Activated CD8-positive, alpha-beta memory T cell treated with anti-CD3 and anti-CD28 coated beads, Interleukin-2, amount 50 U/mL, for 1 hour (primary cell): ENCODE results near the gene NFATC2.

ENCODE experiments used
- DNase-seq: peaks from one replicate; pipeline ENCODE4 v3.0.0-alpha.2; 2020; ENCODE audit errors: extremely low read depth

The NFATC2 gene

DNA sequence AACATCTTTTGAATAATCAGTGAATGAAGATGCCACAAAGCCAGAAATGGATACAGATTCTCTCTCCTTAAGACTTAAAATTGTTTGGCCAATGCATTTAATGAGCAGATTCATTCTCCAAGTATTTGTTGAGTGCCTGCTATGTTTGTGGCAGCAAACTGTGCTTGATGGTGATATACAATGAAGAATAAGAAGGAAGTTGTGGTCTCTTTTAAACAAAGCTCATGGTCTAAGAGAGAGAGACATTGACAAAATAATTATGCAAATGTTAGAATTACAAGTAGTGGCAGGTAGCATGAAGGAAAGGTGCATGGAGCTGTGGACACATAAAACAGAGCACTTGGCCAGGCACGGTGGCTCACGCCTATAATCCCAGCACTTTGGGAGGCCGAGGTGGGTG, 28.3 kb downstream of the NFATC2 start:
- DNase-seq: no peak

DNA sequence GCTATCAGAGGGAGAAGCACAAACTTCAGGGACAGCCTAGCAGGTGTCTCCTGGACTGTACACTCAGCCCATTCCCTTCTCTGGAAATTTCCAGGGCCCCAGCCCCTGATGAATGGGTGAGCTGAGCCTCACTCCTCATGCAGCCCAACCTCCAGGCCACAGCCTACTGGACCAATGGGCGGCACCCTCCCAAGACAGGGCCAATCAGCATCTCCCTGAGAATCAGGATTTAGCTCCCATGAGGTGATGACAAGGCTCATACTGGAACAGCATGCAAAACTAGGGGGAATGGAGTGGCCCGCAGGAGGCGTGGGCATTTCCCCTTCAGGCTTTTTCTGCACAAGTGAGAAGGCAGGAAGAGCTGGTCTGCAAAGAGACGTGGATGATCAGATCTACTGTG, 29.0 kb downstream of the NFATC2 start:
- DNase-seq: no peak

DNA sequence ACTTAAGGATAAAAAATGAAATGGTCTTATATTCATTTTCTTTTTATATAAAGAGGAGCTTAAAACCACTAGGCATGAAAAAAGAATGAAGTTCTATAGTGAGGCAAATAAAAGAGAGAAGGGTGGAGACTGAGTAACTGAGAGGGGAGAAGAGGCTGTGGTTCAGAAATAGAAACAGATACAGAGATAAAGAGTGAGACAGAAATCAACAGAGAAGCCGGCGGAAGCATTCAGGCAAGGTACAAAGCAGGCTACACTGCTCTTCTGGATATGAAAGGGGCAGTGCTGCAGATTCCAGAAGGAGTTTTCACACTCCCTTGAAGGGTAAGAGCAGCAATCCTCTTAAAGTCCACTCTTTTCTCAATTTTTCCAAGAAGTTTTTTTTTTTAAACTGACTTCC, 29.9 kb downstream of the NFATC2 start:
- DNase-seq: no peak

DNA sequence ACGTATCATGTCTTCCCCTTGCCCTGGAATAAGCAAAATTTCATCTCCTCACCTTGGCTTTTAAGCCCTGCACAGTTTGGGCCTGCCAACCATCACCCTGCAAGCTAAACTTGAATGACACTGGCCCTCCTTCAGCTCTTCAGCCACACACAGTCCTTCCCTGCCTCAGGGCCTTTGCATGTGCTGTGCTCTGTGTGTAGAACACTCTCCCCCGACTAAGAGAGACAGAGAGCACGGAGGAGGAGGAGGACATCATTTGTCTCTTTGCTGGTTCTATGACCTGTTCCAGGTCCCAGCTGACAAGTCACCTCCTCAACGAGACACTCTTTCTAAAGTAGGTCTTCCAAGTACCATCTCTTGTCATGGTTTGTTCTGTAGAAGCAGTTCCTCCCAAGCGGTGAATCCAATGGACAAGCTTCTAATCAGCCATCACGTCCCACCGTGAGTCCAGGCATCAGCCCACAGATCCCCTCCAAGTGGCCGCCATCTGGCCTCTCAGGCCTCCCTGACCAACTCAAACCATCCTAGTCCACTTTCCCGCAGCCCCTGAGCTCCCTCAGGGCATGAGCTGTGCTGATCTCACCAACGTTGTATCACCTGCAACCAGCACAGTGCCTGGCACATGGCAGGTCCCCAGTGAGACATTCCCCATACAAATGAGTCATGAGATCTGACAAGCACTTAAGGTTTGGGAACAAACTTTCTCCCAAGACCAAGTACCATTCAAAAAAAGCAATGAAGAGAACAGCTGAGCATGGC, 30.5 kb downstream of the NFATC2 start:
- no peak for DNase-seq

DNA sequence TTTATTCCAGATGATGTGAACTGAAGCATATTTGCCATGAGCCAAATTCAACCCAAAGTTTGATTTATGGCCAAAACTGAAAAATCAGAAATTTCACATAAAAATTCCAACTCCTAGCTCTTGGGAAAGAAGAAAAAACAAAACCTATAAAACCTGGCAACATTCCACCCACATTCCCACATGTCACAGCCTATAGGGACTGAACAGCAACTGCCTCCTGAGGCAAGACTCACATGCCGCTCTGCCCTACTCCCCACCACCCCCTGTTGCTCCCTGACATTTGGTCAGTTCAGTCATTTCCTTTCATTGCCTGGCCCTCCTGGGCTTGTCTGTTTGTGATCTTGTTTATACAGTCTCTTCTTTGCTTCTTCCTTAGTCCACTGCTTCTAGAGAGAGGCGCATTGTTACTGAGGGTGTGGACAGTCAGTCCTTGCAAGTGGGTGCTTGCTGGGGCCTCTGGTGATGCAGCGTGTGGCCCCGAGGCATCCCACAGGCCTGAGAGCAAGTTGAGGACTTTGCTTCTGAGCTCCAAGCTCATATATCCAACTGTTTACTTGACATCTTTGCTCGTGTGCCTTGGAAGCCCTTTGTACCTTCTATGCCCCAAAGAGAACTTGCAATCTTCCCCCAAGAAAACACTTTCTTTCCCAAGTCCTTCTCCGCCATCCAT, 31.4 kb downstream of the NFATC2 start:
- no peak for DNase-seq

DNA sequence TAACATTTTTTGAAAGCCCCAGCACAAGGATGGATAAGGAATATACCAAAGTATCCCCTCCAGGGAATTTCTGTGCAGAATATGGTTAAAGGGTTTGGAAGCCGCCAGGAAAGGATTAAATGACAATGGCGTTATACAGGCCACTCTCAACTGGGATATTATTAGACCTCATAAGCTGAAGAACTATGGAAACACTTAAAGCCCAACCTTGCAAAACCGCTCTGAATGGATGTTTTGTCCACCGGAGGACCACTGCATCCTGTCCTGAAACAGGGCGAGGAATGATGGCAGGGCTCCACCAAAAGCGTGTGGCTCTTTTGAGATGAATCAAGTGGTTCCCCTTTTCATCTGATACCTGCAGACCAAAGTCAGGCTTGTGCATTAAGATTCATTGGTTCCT, 32.4 kb downstream of the NFATC2 start:
- no peak for DNase-seq

DNA sequence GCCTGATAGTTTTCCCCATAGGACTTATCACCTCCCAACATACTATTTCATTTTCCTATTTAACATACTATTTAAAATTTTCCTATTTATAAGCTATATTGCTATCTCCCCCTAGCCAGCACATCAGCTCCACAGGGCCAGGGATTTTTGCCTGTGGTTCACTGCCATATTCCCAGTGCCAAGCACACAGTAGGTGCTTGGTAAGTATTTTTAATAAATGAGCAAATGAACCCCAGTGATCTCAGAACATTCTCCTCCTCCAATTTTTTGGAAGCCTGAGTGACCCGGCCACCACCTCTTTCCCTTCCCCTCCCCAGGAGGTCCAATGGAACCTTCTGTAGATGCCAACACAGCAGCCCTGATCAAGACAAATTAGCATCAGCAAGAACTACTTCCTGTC, 33.3 kb downstream of the NFATC2 start:
- no peak for DNase-seq

DNA sequence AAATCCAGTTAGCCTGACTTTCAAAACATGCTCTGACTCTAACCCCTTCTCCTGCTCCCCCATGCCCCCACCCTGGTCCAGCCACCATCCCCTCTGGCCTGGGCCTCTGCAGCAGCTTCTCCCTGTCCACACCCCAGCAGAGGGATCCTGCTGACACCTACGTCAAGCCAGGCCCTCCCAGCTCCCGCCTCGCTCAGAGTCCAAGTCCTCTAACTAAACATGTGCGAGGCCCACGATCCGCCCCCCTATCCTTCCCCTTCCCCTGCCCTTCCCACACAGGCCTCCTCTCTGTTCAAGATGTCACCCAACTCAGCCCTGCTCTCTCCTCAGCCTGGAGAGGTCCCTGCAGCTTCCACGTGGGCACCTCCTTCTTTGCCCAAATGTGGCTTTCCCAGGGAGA, 33.7 kb downstream of the NFATC2 start:
- no peak for DNase-seq

DNA sequence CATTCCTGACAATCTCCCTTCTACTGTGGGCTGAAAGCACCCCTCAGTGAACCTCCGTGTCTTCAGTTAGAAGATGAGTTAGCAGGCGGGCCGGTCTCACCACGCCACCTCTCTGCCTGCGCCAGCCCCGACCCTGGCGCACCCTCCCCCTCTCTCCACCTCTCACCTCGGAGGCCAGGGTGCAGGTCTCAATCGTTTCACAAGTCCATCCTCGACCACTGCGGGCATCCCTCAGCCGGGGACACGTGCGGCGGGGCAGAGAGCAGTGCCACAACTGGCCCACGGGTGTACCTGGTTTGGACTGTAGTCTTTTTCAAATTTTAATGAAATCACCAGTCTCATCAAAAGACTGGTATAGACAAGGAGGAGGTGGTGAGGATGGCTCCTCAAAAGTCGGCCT, 34.4 kb downstream of the NFATC2 start:
- no peak for DNase-seq

DNA sequence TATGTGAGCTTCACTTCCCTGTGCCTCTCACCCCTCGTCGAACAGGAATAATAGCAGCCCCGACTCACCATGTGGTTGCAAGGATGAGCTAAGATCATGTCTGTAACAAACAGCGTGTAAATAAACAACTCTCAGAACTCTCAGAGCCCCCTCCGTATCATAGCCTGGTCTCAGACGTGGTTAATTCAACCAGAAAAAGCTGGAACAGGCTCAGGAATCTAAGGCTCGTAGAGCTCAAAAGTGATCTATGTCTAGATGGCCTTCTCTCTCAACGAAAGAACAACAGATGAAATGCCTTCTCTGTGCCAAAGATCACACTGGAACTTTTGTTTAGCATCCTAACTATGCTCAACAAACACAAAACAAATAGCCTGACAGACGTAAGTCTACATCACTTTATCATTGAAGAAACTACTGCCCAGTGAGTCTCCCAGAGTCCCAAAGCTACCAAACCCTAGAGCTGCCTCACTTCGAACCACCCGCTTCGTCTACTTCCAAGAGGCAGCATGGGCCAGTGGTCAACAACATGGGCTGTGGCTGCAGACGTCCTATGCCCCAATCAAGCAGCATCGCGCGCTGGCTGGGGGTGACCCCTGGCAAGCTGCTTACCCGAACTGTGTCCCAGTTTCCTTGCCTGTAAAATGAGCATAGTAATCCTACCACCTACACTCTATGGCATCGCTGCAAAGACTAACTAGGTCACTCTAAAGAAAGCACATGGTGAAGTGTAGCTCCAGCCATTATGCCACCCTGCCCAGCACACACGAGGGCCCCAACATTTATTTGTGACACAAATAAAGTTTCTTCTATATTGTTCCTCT, 35.1 kb downstream of the NFATC2 start:
- DNase-seq: no peak

DNA sequence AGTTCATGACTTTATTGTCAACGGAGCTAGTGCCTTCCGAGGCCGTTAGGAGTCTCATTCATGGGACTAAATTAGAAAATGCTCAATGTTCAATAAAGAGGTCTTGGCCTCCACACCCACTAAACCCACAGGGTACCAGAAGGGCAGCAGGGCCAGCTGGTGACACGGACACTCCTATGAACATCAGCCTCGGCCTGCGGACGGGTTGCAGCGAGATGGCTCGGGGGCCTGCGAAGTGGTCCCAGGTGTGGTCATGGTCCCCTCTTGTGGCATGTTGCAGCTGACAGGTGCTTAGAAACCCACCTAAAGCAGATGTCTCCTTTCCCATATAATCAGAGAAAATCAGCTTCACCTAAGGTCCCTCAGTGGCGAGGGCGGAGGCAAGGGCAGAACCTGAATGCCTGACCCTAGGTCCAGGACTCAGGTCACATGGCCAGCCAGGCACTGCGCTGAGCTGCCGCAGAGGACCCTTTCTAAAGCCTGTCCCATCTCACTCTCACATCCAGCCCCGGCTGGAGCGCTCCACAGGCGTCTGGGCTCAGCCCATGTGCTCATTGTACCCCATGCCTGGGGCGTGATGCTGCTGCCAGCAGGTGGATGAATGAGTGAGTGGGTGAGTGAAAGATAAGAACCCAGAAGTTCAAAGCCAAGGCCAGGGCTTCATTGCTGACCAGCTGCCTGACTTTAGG, 35.8 kb downstream of the NFATC2 start:
- no peak for DNase-seq

DNA sequence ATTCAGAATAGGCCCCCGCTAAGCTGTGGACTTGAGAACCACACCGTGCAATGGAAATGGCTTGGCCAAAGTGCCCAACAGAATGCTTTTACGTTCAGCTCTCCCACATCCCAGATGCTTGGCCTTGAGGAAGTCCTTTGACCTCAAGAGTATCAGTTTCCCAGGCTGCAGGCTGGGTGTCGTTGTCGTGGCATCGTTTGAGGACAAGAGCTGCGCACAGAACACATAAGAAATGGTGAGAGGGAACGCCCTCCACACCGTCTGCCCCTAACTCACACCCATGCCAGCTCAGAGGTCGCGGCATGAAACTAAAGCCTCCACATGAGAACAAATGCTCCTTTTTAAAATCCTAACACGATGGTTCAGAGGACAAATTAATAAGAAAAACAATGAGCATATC, 37.0 kb downstream of the NFATC2 start:
- no peak for DNase-seq

DNA sequence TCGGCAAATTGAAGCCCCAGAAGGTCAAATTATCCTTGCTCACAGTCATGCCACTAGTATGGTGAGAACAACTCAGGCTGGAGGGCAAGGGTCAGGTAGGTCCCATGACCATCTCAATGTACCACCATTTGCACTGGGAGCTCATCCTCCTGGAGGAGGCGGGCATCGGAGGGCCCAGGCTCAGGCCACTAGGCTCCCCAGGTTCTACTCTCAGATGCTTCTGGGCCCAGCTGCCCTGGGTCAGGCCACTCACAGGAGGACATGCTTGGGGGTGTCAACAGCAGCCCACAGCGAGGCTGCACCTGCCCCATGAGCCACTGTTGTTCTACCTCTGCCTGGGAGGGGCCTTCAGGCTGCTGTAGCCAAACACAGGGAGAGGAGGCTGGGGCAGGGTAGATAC, 39.1 kb downstream of the NFATC2 start:
- DNase-seq: no peak

DNA sequence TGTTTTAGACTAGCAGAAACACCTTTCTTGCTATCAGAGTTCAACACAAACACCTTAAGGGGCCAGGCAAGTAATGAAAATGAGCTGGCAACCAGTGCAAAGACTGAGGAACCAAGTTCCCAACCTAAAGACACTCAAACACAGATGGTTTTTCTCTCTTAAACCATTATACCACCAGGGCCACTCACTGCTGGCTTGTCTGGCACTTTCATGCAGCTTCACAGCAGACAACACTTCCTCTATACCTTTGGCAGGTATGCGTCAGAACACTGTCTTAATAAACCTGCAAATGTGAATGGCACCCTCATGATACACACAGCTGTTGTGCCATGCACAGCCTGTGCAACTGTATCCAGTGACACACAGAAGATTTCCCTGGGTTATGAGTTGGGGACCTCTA, 41.6 kb downstream of the NFATC2 start:
- no peak for DNase-seq

DNA sequence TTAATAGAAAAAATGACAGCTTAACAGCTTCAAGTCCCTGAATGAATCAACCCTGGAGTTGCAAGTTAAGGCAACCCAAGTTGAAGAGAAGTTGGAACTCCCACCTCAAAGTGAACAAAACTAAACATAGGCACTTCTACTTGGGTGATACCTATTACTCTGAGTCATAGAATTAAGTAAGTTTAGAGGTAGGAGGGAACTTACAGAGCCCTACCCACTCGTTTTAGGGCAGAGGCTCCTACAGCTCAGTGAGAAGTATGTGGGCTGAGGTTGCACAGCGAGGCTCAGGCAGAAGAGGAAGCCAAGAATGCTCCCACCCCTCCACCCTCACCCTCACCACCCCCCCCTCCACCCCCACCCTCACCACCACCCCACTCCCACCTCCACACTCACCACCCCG, 42.2 kb downstream of the NFATC2 start:
- peak; percentile 23 for DNase-seq

DNA sequence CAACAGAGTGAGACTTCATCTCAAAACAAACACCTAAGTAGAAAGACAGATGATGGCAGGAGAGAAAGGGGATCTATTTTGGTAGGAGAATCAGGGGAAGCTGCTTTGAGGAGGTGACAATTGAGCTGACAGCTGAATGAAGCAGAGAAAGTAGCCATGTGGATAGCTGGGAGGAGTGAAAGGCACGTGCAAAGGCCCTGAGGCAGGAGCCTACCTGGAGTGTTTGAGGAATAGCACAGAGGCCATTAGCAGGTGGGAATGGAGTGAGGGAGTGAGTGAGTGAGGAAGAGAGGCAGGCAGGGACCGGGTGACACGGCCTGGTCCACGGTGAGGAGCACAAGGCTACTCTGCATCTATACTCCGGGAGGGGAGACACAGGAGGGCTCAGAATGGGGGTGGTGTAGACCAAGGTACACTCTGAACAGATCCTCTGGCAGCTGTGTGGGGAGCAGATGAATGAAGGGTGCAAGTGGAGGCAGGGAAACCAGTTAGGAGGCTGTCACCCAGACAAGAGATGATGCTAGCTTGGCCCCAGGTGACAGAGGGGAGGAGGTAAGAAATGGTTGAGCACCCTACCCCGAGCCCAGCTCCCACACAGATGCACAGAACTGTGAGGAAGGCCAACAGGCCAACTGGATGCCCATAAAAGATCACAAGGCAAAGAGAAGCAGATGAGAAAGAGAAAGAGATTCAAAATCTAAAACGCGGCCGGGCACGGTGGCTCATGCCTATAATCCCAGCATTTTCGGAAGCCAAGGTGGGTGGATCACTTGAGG, 43.6 kb downstream of the NFATC2 start:
- DNase-seq: no peak

DNA sequence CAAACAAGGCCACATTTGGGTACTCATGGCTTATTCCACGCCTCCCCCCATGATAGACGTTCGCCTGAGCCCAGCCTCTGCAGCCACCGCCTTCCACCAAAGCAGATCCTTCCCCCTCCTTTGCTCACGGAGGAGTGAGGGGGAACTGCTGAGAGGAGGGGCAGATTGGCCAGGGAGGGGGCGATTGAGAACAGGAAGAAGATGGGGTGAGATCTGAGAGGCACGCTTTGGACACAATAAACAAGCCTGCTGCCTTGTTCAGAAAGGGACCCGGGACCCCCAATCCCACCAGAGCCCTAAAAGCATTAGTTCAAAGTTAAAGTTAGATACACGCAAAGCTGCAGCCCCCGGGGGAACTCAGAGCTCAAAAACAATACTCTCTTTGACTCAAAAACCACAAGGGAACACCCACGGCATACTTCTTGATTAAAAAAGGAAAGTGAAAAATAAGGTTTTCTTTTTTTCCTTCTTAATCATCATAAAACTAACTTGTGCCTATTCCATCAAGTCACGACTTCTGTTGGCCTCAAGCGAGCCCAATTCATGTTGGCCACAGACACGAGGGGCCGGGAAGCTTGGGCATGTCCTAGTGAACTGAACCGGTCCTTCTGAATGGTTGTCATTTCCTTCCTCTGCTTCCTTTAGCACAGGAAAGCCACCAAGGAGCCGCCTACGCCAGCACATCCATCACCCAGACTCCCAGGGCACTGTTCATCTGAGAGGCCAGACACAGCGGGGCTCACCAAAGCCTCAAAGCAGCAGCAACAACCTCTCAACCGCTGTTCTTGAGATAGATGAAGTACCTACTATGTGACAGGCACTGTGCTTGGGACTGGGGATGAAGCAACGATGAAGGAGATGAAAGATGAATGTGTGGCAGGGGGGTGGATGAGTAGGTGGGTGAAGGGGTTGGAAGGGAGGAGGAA, 44.7 kb downstream of the NFATC2 start:
- no peak for DNase-seq

DNA sequence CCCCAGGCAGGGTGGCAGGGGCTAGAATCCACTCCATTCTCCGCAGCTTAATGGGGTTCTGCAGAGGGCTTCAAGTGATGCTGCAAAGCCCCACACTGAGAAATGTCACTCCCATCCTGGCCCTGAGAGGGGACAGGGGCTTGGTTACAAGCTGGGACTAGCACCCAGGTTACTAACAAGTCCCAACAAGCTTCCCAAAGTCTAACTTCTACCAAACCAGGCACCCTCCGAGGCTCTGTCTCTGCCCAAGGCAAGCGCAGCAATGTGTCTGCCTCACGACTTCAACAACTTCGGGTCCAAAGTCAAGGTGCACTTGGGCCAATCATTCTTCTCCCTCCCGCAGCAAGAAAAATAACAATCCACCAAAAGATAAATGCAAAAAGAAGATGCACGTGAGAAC, 45.6 kb downstream of the NFATC2 start:
- no peak for DNase-seq

DNA sequence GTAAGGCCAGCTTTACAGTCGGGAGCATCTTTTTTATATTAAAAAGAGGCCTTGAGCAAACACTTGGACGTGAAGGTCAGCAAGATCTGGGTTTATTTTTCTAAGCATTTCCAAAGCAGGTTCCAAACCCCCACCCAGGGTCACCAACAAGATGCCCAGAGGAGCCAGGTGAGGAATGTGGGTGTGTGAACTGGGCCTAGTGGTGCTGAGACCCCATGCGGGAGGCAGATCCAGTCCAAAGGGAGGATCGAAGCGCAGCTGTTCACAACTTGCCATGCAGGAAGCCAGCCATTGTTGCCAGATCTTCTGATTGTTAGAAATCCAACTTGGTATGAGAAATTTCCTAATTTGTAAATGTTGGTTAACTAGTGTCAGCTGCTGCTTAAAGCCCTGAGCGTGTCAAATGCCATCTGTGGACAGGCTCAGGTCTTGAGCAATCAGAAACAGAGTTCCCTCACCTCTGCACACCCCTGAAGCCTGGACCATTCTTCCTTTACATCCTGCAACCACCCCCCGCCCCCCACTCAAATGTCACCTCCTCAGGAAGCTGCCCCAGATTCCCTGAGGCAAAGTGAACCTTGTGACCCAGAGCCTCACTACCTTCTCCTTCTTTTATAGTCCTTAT, 46.5 kb downstream of the NFATC2 start:
- DNase-seq: no peak

DNA sequence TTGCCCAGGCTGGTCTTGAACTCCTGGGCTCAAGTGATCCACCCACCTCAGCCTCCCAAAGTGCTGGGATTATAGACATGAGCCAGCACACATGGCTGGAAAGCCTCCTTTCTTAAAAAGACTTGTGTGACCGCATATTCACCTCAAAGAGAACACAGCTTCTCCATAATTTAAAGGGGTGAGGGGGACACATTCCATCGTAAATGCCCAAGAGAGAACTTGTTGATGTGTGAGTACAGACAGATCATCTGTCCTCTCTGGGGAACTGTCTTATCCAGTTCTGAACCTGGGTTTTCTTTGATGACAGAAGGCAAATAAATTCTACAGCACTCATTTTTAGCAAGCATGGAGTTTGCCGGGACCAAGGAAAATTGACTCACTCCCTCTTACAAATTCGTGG, 47.2 kb downstream of the NFATC2 start:
- DNase-seq: no peak
